H1 (cell line): ENCODE results near the gene PCCA. TPM values are rescaled to one million over a fixed set of nuclear protein-coding genes. Genes with fewer than 3 reads are reported as not detected.
A peak's percentile ranks its signal among the peaks of the same experiment; 100 is the strongest.

Experiments
- CTCF ChIA-PET: fragments of 300-600 bp; sonication (Branson Sonifier 250); formaldehyde crosslinking; loops from one replicate; lab custom pipeline; 2021; ENCODE audit not compliant: partially characterized antibody; lab: Charles Lee
- POLR2A ChIA-PET: fragments of 300-600 bp; sonication (Branson Sonifier 250); formaldehyde crosslinking; loops from one replicate; lab custom pipeline; 2021; ENCODE audit warnings: inconsistent platforms; ENCODE audit not compliant: partially characterized antibody; lab: Charles Lee
- DNase-seq, 2 experiments: peaks; one replicate each; pipeline versions ENCODE4 v3.0.0 to v3.0.0-alpha.2; 2010 to 2022; ENCODE audit warnings: low spot score in 2 of 2, low read depth in 1 of 2, mixed read lengths in 1 of 2
- FAIRE-seq: peaks from 2 replicates; lab custom pipeline; 2011; peaks lifted over from hg19 to GRCh38; lab: Jason Lieb, UNC
- H2AFZ ChIP-seq: 2 replicates; pipeline ENCODE4 v1.8.1; 2012; ENCODE audit warnings: low read length, inconsistent platforms
- H2AK5ac ChIP-seq: 2 replicates; pipeline ENCODE4 v1.6.1; 2013; ENCODE audit warnings: low read depth, low read length
- H2BK120ac ChIP-seq: replicated peaks from 2 replicates; pipeline ENCODE3; 2013; ENCODE audit warnings: low read depth, low read length, inconsistent platforms
- H2BK12ac ChIP-seq: 2 replicates; pipeline ENCODE4 v1.6.1; 2013; ENCODE audit warnings: low read depth, low read length
- H2BK15ac ChIP-seq: 2 replicates; pipeline ENCODE4 v1.6.1; 2013; ENCODE audit warnings: low read length
- H2BK20ac ChIP-seq: 2 replicates; pipeline ENCODE4 v1.6.1; 2013; ENCODE audit warnings: low read length
- H2BK5ac ChIP-seq: 2 replicates; pipeline ENCODE4 v1.6.1; 2013; ENCODE audit warnings: low read depth, low read length
- H3K14ac ChIP-seq: 2 replicates; pipeline ENCODE4 v1.6.1; 2013; ENCODE audit warnings: inconsistent platforms; ENCODE audit not compliant: insufficient read length
- H3K18ac ChIP-seq: 2 replicates; pipeline ENCODE4 v1.6.1; 2013; ENCODE audit warnings: low read length; ENCODE audit errors: extremely low read depth
- H3K23ac ChIP-seq: 2 replicates; pipeline ENCODE4 v1.6.1; 2013; ENCODE audit warnings: inconsistent platforms; ENCODE audit not compliant: insufficient read length
- H3K23me2 ChIP-seq: 2 replicates; pipeline ENCODE4 v1.6.1; 2013; ENCODE audit warnings: low read depth, low read length
- H3K27ac ChIP-seq: 2 replicates; pipeline ENCODE4 v1.6.1; 2011; ENCODE audit warnings: low read depth, low read length, inconsistent platforms
- H3K27me3 ChIP-seq, 4 experiments: replicated peaks in 1 of 4; 1 replicate in 1 of 4; 2 replicates in 3 of 4; pipeline versions ENCODE4 v1.6.1 to v1.8.1; 2011 to 2013; ENCODE audit warnings: low read length in 3 of 4, mild to moderate bottlenecking in 3 of 4, inconsistent platforms in 2 of 4, mixed read lengths in 2 of 4, moderate library complexity in 1 of 4; ENCODE audit not compliant: control insufficient read depth in 3 of 4, insufficient read depth in 3 of 4; ENCODE audit errors: extremely low read depth in 1 of 4
- H3K36me3 ChIP-seq, 4 experiments: 2 replicates each; pipeline versions ENCODE4 v1.6.1 to v1.8.1; 2011 to 2013; ENCODE audit warnings: mild to moderate bottlenecking in 4 of 4, low read length in 3 of 4, moderate library complexity in 2 of 4, control low read depth in 1 of 4, inconsistent platforms in 1 of 4; ENCODE audit not compliant: insufficient read depth in 4 of 4, control insufficient read depth in 2 of 4
- H3K4ac ChIP-seq: replicated peaks from 2 replicates; pipeline ENCODE3; 2013; ENCODE audit warnings: low read length, low read depth, mixed read lengths, inconsistent platforms; ENCODE audit not compliant: insufficient read length
- H3K4me1 ChIP-seq, 4 experiments: replicated peaks in 1 of 4; 1 replicate in 1 of 4; 2 replicates in 3 of 4; pipeline versions ENCODE4 v1.6.1 to v1.8.1; 2011 to 2013; ENCODE audit warnings: low read length in 3 of 4, inconsistent platforms in 2 of 4, mixed read lengths in 1 of 4; ENCODE audit not compliant: insufficient read depth in 4 of 4, control insufficient read depth in 3 of 4
- H3K4me2 ChIP-seq, 2 experiments: 2 replicates each; pipeline versions ENCODE4 v1.6.1 to v1.8.1; 2011 to 2013; ENCODE audit warnings: low read depth in 2 of 2, low read length in 2 of 2, control low read depth in 1 of 2, inconsistent platforms in 1 of 2, mild to moderate bottlenecking in 1 of 2; ENCODE audit not compliant: insufficient read depth in 1 of 2
- H3K4me3 ChIP-seq, 4 experiments: fragments of 200-600, 300-600 bp in 1 of 4; sonication (generic), shearing (Covaris generic), sonication (Bioruptor Twin) in 1 of 4; 2 replicates each; pipeline versions ENCODE4 v1.5.1 to v1.8.1; 2011 to 2016; ENCODE audit warnings: low read length in 4 of 4, low read depth in 3 of 4, control low read depth in 2 of 4, inconsistent platforms in 2 of 4, mild to moderate bottlenecking in 2 of 4, mixed read lengths in 1 of 4, moderate library complexity in 1 of 4; ENCODE audit not compliant: insufficient read depth in 2 of 4; ENCODE audit errors: extremely low read depth in 1 of 4
- H3K56ac ChIP-seq: replicated peaks from 2 replicates; pipeline ENCODE3; 2013; ENCODE audit warnings: low read depth, mild to moderate bottlenecking, mixed read lengths, low read length, inconsistent platforms; ENCODE audit not compliant: insufficient read length
- H3K79me1 ChIP-seq: 2 replicates; pipeline ENCODE4 v1.6.1; 2013; ENCODE audit warnings: low read depth, low read length, control low read depth
- H3K79me2 ChIP-seq, 2 experiments: 2 replicates each; pipeline versions ENCODE4 v1.6.1 to v1.8.1; 2012 to 2013; ENCODE audit warnings: low read length in 2 of 2, mild to moderate bottlenecking in 2 of 2, inconsistent platforms in 1 of 2; ENCODE audit not compliant: insufficient read depth in 2 of 2, control insufficient read depth in 1 of 2
- H3K9ac ChIP-seq, 4 experiments: replicated peaks in 1 of 4; 1 replicate in 1 of 4; 2 replicates in 3 of 4; pipeline versions ENCODE4 v1.6.1 to v1.8.1; 2011 to 2013; ENCODE audit warnings: low read depth in 3 of 4, low read length in 3 of 4, control low read depth in 2 of 4, mild to moderate bottlenecking in 2 of 4, moderate library complexity in 2 of 4, inconsistent platforms in 1 of 4; ENCODE audit errors: extremely low read depth in 1 of 4
- H3K9me3 ChIP-seq, 2 experiments: 2 replicates each; pipeline versions ENCODE4 v1.6.1 to v1.8.1; 2012 to 2013; ENCODE audit warnings: mild to moderate bottlenecking in 2 of 2, moderate library complexity in 2 of 2, control low read depth in 1 of 2, inconsistent platforms in 1 of 2, low read depth in 1 of 2, low read length in 1 of 2, mixed read lengths in 1 of 2; ENCODE audit not compliant: insufficient read depth in 2 of 2
- H4K20me1 ChIP-seq, 2 experiments: replicated peaks in 1 of 2; 2 replicates each; pipeline versions ENCODE3 to v1.8.1; 2011 to 2013; ENCODE audit warnings: inconsistent platforms in 2 of 2, low read length in 2 of 2, mild to moderate bottlenecking in 1 of 2; ENCODE audit not compliant: insufficient read depth in 2 of 2, control insufficient read depth in 1 of 2
- H4K5ac ChIP-seq: 2 replicates; pipeline ENCODE4 v1.6.1; 2013; ENCODE audit warnings: low read length, low read depth, mixed read lengths, inconsistent platforms; ENCODE audit not compliant: insufficient read length
- H4K8ac ChIP-seq: 2 replicates; pipeline ENCODE4 v1.8.0; 2013; ENCODE audit warnings: mild to moderate bottlenecking, moderate library complexity, low read length, inconsistent platforms; ENCODE audit not compliant: insufficient read depth; ENCODE audit errors: extremely low read depth
- H4K91ac ChIP-seq: replicated peaks from 2 replicates; pipeline ENCODE3; 2013; ENCODE audit warnings: low read length, mixed read lengths, inconsistent platforms; ENCODE audit not compliant: insufficient read length
- CBX5 ChIP-seq: fragments of 300-800, 300-1000 bp; sonication (generic); IDR thresholded peaks from 2 replicates; pipeline ENCODE4 v1.7.1; 2016; ENCODE audit warnings: antibody characterized with exemption, low read length, low read depth
- NANOG ChIP-seq: IDR thresholded peaks from 2 replicates; pipeline ENCODE4 v1.6.1; 2011; ENCODE audit warnings: low read length, low read depth, mild to moderate bottlenecking, inconsistent platforms; ENCODE audit not compliant: insufficient read depth, poor library complexity, severe bottlenecking
- POU5F1 ChIP-seq: IDR thresholded peaks from 2 replicates; pipeline ENCODE4 v1.6.1; 2011; ENCODE audit warnings: low read depth, mild to moderate bottlenecking, low read length, moderate library complexity
- RBBP5 ChIP-seq: IDR thresholded peaks from 2 replicates; pipeline ENCODE4 v1.7.1; 2012; ENCODE audit warnings: low read depth, mild to moderate bottlenecking, inconsistent platforms, low read length, moderate library complexity, borderline replicate concordance
- SAP30 ChIP-seq: fragments of 300-600 bp; sonication (generic); IDR thresholded peaks from 2 replicates; pipeline ENCODE4 v1.7.1; 2012; ENCODE audit warnings: low read length, moderate library complexity, mild to moderate bottlenecking, inconsistent platforms; ENCODE audit not compliant: insufficient read depth, insufficient replicate concordance
- SUZ12 ChIP-seq: fragments of 200-600 bp; sonication (generic); IDR thresholded peaks from 2 replicates; pipeline ENCODE4 v1.6.1; 2012; ENCODE audit warnings: mild to moderate bottlenecking, inconsistent platforms, low read length, moderate library complexity, mixed read lengths
- WGBS, 2 experiments: shearing (Covaris generic) in 1 of 2; methylation state at CpG; one replicate each; pipeline versions ENCODE4 v1.1.6 to v1.1.7; 2013 to 2015; ENCODE audit warnings: low lambda C conversion rate in 2 of 2, mixed read lengths in 2 of 2, inconsistent platforms in 1 of 2, low coverage in 1 of 2, missing lambda C conversion rate in 1 of 2; ENCODE audit not compliant: insufficient replicate concordance in 2 of 2, insufficient coverage in 1 of 2, insufficient read length in 1 of 2; ENCODE audit errors: extremely low coverage in 1 of 2, missing lambda C conversion rate in 1 of 2; 5-methylcytosine and 5-hydroxymethylcytosine counted together
- polyA plus RNA-seq, 7 experiments: library from polyadenylated mRNA; depleted of rRNA in 3 of 7; stranded (reverse) in 5 of 7; unstranded in 2 of 7; fragments of >200 nt in 5 of 7; fragments of 200-250 nt in 2 of 7; gene quantifications; 1 replicate in 5 of 7; 2 replicates in 1 of 7; 4 replicates in 1 of 7; pipeline versions ENCODE4 v1.2.1 to v1.2.3, GENCODE V29; 2011 to 2013; ENCODE audit warnings: missing spikeins in 2 of 7, mixed read lengths in 2 of 7
- total RNA-seq: library from RNA; stranded (reverse); fragmentation: NEBNext Ultra II Directional; extraction: Animal tissue kit (Norgen Biotek cat#: 25700); gene quantifications from 2 replicates; pipeline ENCODE4 v1.2.1, GENCODE V29; 2021

Gene PCCA
- total and polyA plus RNA-seq, 2 of the 8 experiments (the other 6 are each of a cell fraction or from before 2014, with no cell fraction given) = 18.4 to 49.8 TPM

- H3K18ac ChIP-seq = no peak overlapping the region
- no peak overlapping the region for H3K4me2 ChIP-seq
- H3K4me1 ChIP-seq = peaks cover 0 to 11% (median 6%) of the 10 kb centered on the region in 4 experiments; a peak in 3 of 7 replicates
- H4K8ac ChIP-seq = no peak overlapping the region
- H3K4me3 ChIP-seq = no peak overlapping the region
- no peaks in the 10 kb centered on the region; the same call in 1 of the 2 replicates for H3K79me1 ChIP-seq
- no peak overlapping the region for H2BK15ac ChIP-seq
- H3K36me3 ChIP-seq = no peaks in the 10 kb centered on the region
- no peaks in the 10 kb centered on the region for H4K20me1 ChIP-seq
- 95% methylated on average over 4 of the region's 4 CpGs; no CpG with 5 or more reads in 1 of the 2 experiments for WGBS, 2 experiments
- no peak overlapping the region for H2BK12ac ChIP-seq
- no peak overlapping the region for H2BK120ac ChIP-seq
- H3K9me3 ChIP-seq = no peaks in the 10 kb centered on the region
- H2BK5ac ChIP-seq = no peak overlapping the region
- no peak overlapping the region for H3K23ac ChIP-seq
- CTCF ChIA-PET = no interaction called here
- no peak overlapping the region for H3K56ac ChIP-seq
- H3K14ac ChIP-seq = no peak overlapping the region
- H2AK5ac ChIP-seq = no peak overlapping the region
- no peak for DNase-seq
- H3K9ac ChIP-seq = no peak overlapping the region
- H3K27me3 ChIP-seq = no peaks in the 10 kb centered on the region
- no peaks in the 10 kb centered on the region for H3K23me2 ChIP-seq
- peaks cover 0 to 58% of the 10 kb centered on the region in 2 experiments; a peak in 3 of 4 replicates for H3K79me2 ChIP-seq
- no peak overlapping the region for H2BK20ac ChIP-seq
- no peak overlapping the region for H4K5ac ChIP-seq
- no peak overlapping the region; the same call in 1 of the 2 replicates for H3K27ac ChIP-seq
- peak overlapping the region; percentile 47 for H3K4ac ChIP-seq
- no peak overlapping the region for H2AFZ ChIP-seq
- FAIRE-seq = no peak
- H4K91ac ChIP-seq = no peak overlapping the region
- POLR2A ChIA-PET = interaction anchor here (1.2 to 1.9 kb wide), 2 partner anchors 10 to 13 kb away, joined by 4 to 5 read pairs; no protein-coding TSS in a partner anchor
- TF ChIP-seq RBBP5 = no peak
- TF ChIP-seq SUZ12 = no peak
- TF ChIP-seq NANOG = no peak
- TF ChIP-seq POU5F1 = no peak
- no peak for TF ChIP-seq CBX5
- no peak for TF ChIP-seq SAP30
Measured at GRCh38 chr13:100182900-100183490, 94.1 kb downstream of the PCCA start.
